ENCODE data around the gene FGF14. TPM values are rescaled to one million over a fixed set of nuclear protein-coding genes. Genes with fewer than 3 reads are reported as not detected.
"Not testable (repeated sequence)": the region's sequence is repeated elsewhere in the genome, so short reads cannot be mapped to it uniquely, and the experiment has no call there.

FGF14 gene
- total RNA-seq, 1 donor from 2014 or later, result not detected

GRCh38 chr13:102090532-102090931 lies 311.3 kb downstream of the FGF14 start:
- CTCF ChIA-PET, result no interaction called here
- no peak for DNase-seq
- H3K4me1 Mint-ChIP-seq, result no peaks in the 10 kb centered on the region
- H3K9me3 Mint-ChIP-seq, result no peaks in the 10 kb centered on the region
- POLR2A ChIA-PET, result no interaction called here
- H3K36me3 Mint-ChIP-seq (ENCODE audit: low read depth), result no peaks in the 10 kb centered on the region
- TF ChIP-seq, protein P1, sequence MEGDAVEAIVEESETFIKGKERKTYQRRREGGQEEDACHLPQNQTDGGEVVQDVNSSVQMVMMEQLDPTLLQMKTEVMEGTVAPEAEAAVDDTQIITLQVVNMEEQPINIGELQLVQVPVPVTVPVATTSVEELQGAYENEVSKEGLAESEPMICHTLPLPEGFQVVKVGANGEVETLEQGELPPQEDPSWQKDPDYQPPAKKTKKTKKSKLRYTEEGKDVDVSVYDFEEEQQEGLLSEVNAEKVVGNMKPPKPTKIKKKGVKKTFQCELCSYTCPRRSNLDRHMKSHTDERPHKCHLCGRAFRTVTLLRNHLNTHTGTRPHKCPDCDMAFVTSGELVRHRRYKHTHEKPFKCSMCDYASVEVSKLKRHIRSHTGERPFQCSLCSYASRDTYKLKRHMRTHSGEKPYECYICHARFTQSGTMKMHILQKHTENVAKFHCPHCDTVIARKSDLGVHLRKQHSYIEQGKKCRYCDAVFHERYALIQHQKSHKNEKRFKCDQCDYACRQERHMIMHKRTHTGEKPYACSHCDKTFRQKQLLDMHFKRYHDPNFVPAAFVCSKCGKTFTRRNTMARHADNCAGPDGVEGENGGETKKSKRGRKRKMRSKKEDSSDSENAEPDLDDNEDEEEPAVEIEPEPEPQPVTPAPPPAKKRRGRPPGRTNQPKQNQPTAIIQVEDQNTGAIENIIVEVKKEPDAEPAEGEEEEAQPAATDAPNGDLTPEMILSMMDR (IDR thresholded peaks at IDR 0.05), result no peak
- H3K4me3 Mint-ChIP-seq, result no peak overlapping the region
- no peak overlapping the region for H3K27ac Mint-ChIP-seq
- no peaks in the 10 kb centered on the region for H3K27me3 Mint-ChIP-seq
- intact Hi-C loops (cut with micrococcal nuclease), result no loop called here
- ATAC-seq (ENCODE audit: low read depth), result no peak

GRCh38 chr13:102089722-102090121 lies 312.1 kb downstream of the FGF14 start:
- ChIA-PET CTCF (no interaction called here), POLR2A (no interaction called here)
- Mint-ChIP-seq H3K27ac (no peak overlapping the region), H3K27me3 (no peaks in the 10 kb centered on the region), H3K36me3 (ENCODE audit: low read depth) (no peaks in the 10 kb centered on the region), H3K9me3 (no peaks in the 10 kb centered on the region), H3K4me3 (no peak overlapping the region), H3K4me1 (no peaks in the 10 kb centered on the region)
- ATAC-seq (ENCODE audit: low read depth) (no peak), DNase-seq (no peak)
- TF ChIP-seq, protein P1 (IDR thresholded peaks at IDR 0.05), result no peak
- intact Hi-C loops (cut with micrococcal nuclease), result no loop called here

DNA sequence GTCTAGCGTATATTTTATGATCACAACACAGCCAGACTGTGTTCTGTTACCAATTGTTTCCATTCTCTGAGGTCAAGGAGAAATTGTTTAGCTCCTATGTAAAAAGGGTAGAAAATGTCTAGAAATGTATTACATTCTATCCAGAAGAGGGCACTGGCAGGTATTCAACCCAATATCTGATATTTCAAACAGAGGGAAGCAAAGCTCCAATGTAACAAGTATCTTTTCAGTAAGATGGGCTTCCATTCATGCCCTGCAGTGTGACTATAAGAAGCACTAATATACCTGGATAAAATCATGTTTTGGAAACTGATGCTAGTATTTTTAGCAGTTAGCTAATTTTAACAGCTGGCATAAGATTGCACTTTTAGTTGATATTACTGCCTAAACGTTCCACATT lies 312.7 kb downstream of the FGF14 start:
- Mint-ChIP-seq H3K9me3 (no peaks in the 10 kb centered on the region), H3K27me3 (no peaks in the 10 kb centered on the region), H3K4me1 (no peaks in the 10 kb centered on the region), H3K36me3 (ENCODE audit: low read depth) (no peaks in the 10 kb centered on the region), H3K4me3 (no peak overlapping the region), H3K27ac (no peak overlapping the region)
- ChIA-PET CTCF (no interaction called here), POLR2A (no interaction called here)
- intact Hi-C loops (cut with micrococcal nuclease), result no loop called here
- ATAC-seq (ENCODE audit: low read depth), result no peak
- TF ChIP-seq, protein P1 (IDR thresholded peaks at IDR 0.05), result no peak
- DNase-seq, result no peak

- no peaks in the 10 kb centered on the region for H3K36me3 Mint-ChIP-seq (ENCODE audit: low read depth)
- TF ChIP-seq, protein P1 (IDR thresholded peaks at IDR 0.05), result no peak
- no peak for ATAC-seq (ENCODE audit: low read depth)
- H3K27me3 Mint-ChIP-seq, result no peaks in the 10 kb centered on the region
- H3K4me1 Mint-ChIP-seq, result no peaks in the 10 kb centered on the region
- intact Hi-C loops (cut with micrococcal nuclease), result no loop called here
- ChIA-PET POLR2A (no interaction called here), CTCF (no interaction called here)
- no peak for DNase-seq
- H3K9me3 Mint-ChIP-seq, result no peaks in the 10 kb centered on the region
- H3K4me3 Mint-ChIP-seq, result no peak overlapping the region
- no peak overlapping the region for H3K27ac Mint-ChIP-seq
Measured at GRCh38 chr13:102073251-102073650, 328.6 kb downstream of the FGF14 start.

DNA sequence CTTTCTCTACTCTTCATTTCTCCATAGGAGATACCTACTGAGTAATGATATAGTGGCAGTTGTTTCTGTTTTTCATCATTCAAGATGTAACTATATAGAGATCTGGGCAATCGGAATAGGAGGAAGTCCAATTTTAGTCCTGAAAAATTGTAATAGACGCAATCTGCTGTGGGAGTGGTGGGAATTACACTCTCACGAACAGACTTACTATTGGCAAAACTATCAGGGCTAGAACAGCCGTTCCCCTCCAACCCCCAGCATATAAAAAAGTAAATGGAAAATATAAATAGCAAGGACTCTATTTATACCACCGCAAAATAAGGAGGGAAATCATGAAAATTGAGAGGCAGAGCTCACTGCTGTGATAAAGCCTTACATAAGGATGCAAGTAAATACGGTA lies 330.1 kb downstream of the FGF14 start:
- H3K36me3 Mint-ChIP-seq (ENCODE audit: low read depth), result no peaks in the 10 kb centered on the region
- ATAC-seq (ENCODE audit: low read depth), result no peak
- intact Hi-C loops (cut with micrococcal nuclease), result no loop called here
- no peaks in the 10 kb centered on the region for H3K9me3 Mint-ChIP-seq
- no peak for DNase-seq
- ChIA-PET CTCF (no interaction called here), POLR2A (no interaction called here)
- no peaks in the 10 kb centered on the region for H3K4me1 Mint-ChIP-seq
- no peak overlapping the region for H3K4me3 Mint-ChIP-seq
- TF ChIP-seq, protein P1 (IDR thresholded peaks at IDR 0.05), result no peak
- no peaks in the 10 kb centered on the region for H3K27me3 Mint-ChIP-seq
- H3K27ac Mint-ChIP-seq, result no peak overlapping the region

- CTCF ChIA-PET, POLR2A ChIA-PET: not testable (repeated sequence)
Measured at GRCh38 chr13:102068323-102068722, 333.5 kb downstream of the FGF14 start.

More at GRCh38 chr13:102068323-102068722, 333.5 kb downstream of the FGF14 start:
- H3K27me3 Mint-ChIP-seq; H3K4me3 Mint-ChIP-seq; H3K4me1 Mint-ChIP-seq; DNase-seq; H3K27ac Mint-ChIP-seq; H3K9me3 Mint-ChIP-seq; ATAC-seq (ENCODE audit: low read depth); intact Hi-C loops (cut with micrococcal nuclease); H3K36me3 Mint-ChIP-seq (ENCODE audit: low read depth): not testable (repeated sequence)

Data from activated B cell treated with CpG ODN at 0.5 μM for 24 hours (primary cell).